ENCODE results near the gene MYH7.

DNA sequence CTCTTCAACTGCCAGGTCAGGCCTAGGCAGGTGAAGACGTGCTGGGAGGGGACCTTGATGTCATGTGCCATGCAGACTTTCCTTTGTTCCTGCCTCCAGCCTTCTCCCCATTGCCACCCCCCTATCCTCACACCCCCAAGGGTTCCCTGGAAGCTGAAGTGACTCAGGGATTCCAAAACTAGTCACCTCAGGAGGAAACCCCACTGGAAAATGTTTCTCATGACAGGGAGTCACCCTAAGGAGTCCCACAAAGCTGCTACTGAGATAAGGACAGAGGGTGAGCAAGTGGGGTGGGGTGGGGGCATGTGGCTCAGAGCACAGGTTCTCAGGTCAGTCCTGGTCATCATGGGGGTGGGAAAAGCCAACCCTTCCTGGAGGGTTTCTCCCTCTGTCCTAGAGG is 65.2 kb downstream of the MYH7 start:
- TF ChIP-seq, protein P1, sequence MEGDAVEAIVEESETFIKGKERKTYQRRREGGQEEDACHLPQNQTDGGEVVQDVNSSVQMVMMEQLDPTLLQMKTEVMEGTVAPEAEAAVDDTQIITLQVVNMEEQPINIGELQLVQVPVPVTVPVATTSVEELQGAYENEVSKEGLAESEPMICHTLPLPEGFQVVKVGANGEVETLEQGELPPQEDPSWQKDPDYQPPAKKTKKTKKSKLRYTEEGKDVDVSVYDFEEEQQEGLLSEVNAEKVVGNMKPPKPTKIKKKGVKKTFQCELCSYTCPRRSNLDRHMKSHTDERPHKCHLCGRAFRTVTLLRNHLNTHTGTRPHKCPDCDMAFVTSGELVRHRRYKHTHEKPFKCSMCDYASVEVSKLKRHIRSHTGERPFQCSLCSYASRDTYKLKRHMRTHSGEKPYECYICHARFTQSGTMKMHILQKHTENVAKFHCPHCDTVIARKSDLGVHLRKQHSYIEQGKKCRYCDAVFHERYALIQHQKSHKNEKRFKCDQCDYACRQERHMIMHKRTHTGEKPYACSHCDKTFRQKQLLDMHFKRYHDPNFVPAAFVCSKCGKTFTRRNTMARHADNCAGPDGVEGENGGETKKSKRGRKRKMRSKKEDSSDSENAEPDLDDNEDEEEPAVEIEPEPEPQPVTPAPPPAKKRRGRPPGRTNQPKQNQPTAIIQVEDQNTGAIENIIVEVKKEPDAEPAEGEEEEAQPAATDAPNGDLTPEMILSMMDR (IDR thresholded peaks at IDR 0.05; ENCODE audit: insufficient read depth, low read depth, low read length): no peak
- TF ChIP-seq EZH2 (IDR thresholded peaks at IDR 0.05; ENCODE audit: insufficient read depth, low read length): no peak

All from astrocyte (in vitro differentiated cells and primary cell).